ENCODE measurements around the gene SH3GLB1. TPM values are rescaled to one million over a fixed set of nuclear protein-coding genes. Genes with fewer than 3 reads are reported as not detected.

SH3GLB1 gene
- polyA plus RNA-seq, 1 donor from 2014 or later = 67.3 TPM

GRCh38 chr1:86760199-86760598 is 55.8 kb downstream of the SH3GLB1 start (continued):
- no peak for TF ChIP-seq SMC3 (conservative IDR thresholded peaks at IDR 0.05; ENCODE audit: poor library complexity)

GRCh38 chr1:86762336-86762735 is 58.0 kb downstream of the SH3GLB1 start:
- TF ChIP-seq SMC3 (conservative IDR thresholded peaks at IDR 0.05; ENCODE audit: poor library complexity) = no peak
- no peak for TF ChIP-seq CTCF (IDR thresholded peaks at IDR 0.05; ENCODE audit: poor library complexity, severe bottlenecking)
- no peak for TF ChIP-seq REST (IDR thresholded peaks at IDR 0.05; ENCODE audit: borderline replicate concordance)
- TF ChIP-seq TAF1 (IDR thresholded peaks at IDR 0.05; ENCODE audit: low read depth) = no peak
- no peak for TF ChIP-seq MXI1 (conservative IDR thresholded peaks at IDR 0.05; ENCODE audit: poor library complexity, severe bottlenecking)
- TF ChIP-seq EP300 (conservative IDR thresholded peaks at IDR 0.05; ENCODE audit: poor library complexity, severe bottlenecking) = no peak
- TF ChIP-seq EZH2 (IDR thresholded peaks at IDR 0.05; ENCODE audit: borderline replicate concordance, insufficient read depth, low read length, poor library complexity, severe bottlenecking) = no peak
- no peak for TF ChIP-seq RAD21 (conservative IDR thresholded peaks at IDR 0.05)
- no peak for TF ChIP-seq POLR2AphosphoS5 (IDR thresholded peaks at IDR 0.05)
- no peak overlapping the region for H3K27ac ChIP-seq (ENCODE audit: low read length)
- no peaks in the 10 kb centered on the region for H3K9me2 ChIP-seq (ENCODE audit: insufficient read depth, low read length)
- H3K9me3 ChIP-seq (ENCODE audit: low read length) = peaks cover under 1% of the 10 kb centered on the region
- no peaks in the 10 kb centered on the region for H3K27me3 ChIP-seq (ENCODE audit: insufficient read depth, low read depth, low read length)
- H3K4me3 ChIP-seq (ENCODE audit: low read length) = no peak overlapping the region
- H2AFZ ChIP-seq (ENCODE audit: low read depth, low read length) = no peak overlapping the region
- no peak overlapping the region for H3K9ac ChIP-seq (ENCODE audit: low read length)
- no peaks in the 10 kb centered on the region for H4K20me1 ChIP-seq (ENCODE audit: insufficient read depth)
- no peak overlapping the region for H3K4me2 ChIP-seq (ENCODE audit: low read length)
- H3K79me2 ChIP-seq (replicated peaks; ENCODE audit: insufficient read depth, low read length) = no peaks in the 10 kb centered on the region
- no peaks in the 10 kb centered on the region for H3F3A ChIP-seq (ENCODE audit: insufficient read depth, low read length, poor library complexity, severe bottlenecking)
- no peaks in the 10 kb centered on the region for H3K36me3 ChIP-seq (ENCODE audit: insufficient read depth, low read length)

GRCh38 chr1:86764523-86764922 is 60.1 kb downstream of the SH3GLB1 start:
- Histone ChIP-seq H3K9ac (ENCODE audit: low read length) (no peak overlapping the region), H4K20me1 (ENCODE audit: insufficient read depth) (no peaks in the 10 kb centered on the region), H3F3A (ENCODE audit: insufficient read depth, low read length, poor library complexity, severe bottlenecking) (no peaks in the 10 kb centered on the region), H3K9me3 (ENCODE audit: low read length) (peaks cover 4% of the 10 kb centered on the region), H3K79me2 (replicated peaks; ENCODE audit: insufficient read depth, low read length) (no peaks in the 10 kb centered on the region), H3K4me3 (ENCODE audit: low read length) (no peak overlapping the region), H3K36me3 (ENCODE audit: insufficient read depth, low read length) (no peaks in the 10 kb centered on the region), H3K4me2 (ENCODE audit: low read length) (no peak overlapping the region), H3K27ac (ENCODE audit: low read length) (no peak overlapping the region), H3K9me2 (ENCODE audit: insufficient read depth, low read length) (no peaks in the 10 kb centered on the region), H2AFZ (ENCODE audit: low read depth, low read length) (no peak overlapping the region), H3K27me3 (ENCODE audit: insufficient read depth, low read depth, low read length) (no peaks in the 10 kb centered on the region)
- no peak for TF ChIP-seq REST (IDR thresholded peaks at IDR 0.05; ENCODE audit: borderline replicate concordance)
